HS-5 (cell line): ENCODE data around the gene DOCK4.

Source experiments
- DNase-seq: peaks from one replicate; pipeline ENCODE4 v3.0.0-alpha.2; 2012; ENCODE audit warnings: low read depth

DOCK4 gene

GRCh38 chr7:112161253-112162141, 44.7 kb downstream of the DOCK4 start:
- no peak for DNase-seq

- no peak for DNase-seq
Measured at GRCh38 chr7:112160771-112161150, 45.4 kb downstream of the DOCK4 start.

- DNase-seq: no peak
Measured at GRCh38 chr7:112160130-112160770, 45.9 kb downstream of the DOCK4 start.

GRCh38 chr7:112159351-112159750, 46.8 kb downstream of the DOCK4 start:
- DNase-seq: no peak

- DNase-seq: peak; percentile 63
Measured at GRCh38 chr7:112157072-112157471, 49.1 kb downstream of the DOCK4 start.

GRCh38 chr7:112156412-112156811, 49.8 kb downstream of the DOCK4 start:
- DNase-seq: no peak

GRCh38 chr7:112154690-112155089, 51.5 kb downstream of the DOCK4 start:
- no peak for DNase-seq

GRCh38 chr7:112152186-112152585, 54.0 kb downstream of the DOCK4 start:
- no peak for DNase-seq

- DNase-seq: no peak
Measured at GRCh38 chr7:112150823-112151641, 55.2 kb downstream of the DOCK4 start.

- DNase-seq: no peak
Measured at GRCh38 chr7:112149734-112150133, 56.5 kb downstream of the DOCK4 start.

- DNase-seq: no peak
Measured at GRCh38 chr7:112147793-112148361, 58.3 kb downstream of the DOCK4 start.

- no peak for DNase-seq
Measured at GRCh38 chr7:112145206-112145605, 61.0 kb downstream of the DOCK4 start.

GRCh38 chr7:112144284-112145059, 61.7 kb downstream of the DOCK4 start:
- DNase-seq: no peak

- peak; percentile 30 for DNase-seq
Measured at GRCh38 chr7:112143582-112143981, 62.6 kb downstream of the DOCK4 start.

GRCh38 chr7:112143136-112143535, 63.1 kb downstream of the DOCK4 start:
- no peak for DNase-seq

GRCh38 chr7:112140600-112140999, 65.6 kb downstream of the DOCK4 start:
- no peak for DNase-seq

GRCh38 chr7:112138938-112139337, 67.3 kb downstream of the DOCK4 start:
- no peak for DNase-seq

- DNase-seq: no peak
Measured at GRCh38 chr7:112138325-112138852, 67.8 kb downstream of the DOCK4 start.

GRCh38 chr7:112137141-112138101, 68.8 kb downstream of the DOCK4 start:
- DNase-seq: no peak
